ENCODE results near the gene CDC45. TPM values are rescaled to one million over a fixed set of nuclear protein-coding genes. Genes with fewer than 3 reads are reported as not detected.

The CDC45 gene
- total and polyA plus RNA-seq, 11 donors = 0.15 to 3.1 (median 0.32) TPM; not detected in 4

- peaks cover 0 to 6% (median 0%) of the 10 kb centered on the region in 9 donors for H3K36me3 ChIP-seq
- 65 to 75% (median 69%) methylated on average over 5 of the region's 5 CpGs for WGBS, 4 donors
- H3K27ac ChIP-seq = no peak overlapping the region
- no peak for DNase-seq
- no peak overlapping the region for H3K4me3 ChIP-seq
- no peak for TF ChIP-seq POLR2A (IDR thresholded peaks at IDR 0.05)
- peak in 11 of 12 donors; percentile 5 to 57 (median 37) for TF ChIP-seq CTCF (IDR thresholded peaks at IDR 0.05)
- intact Hi-C loops (cut with DNase I) = loop anchor here in 9 of 10 donors (1.0 to 10.0 kb wide), 6 partner anchors 132 to 219 kb away; partner anchors contain the start of gene SEPTIN5 (in 1 of the 9)
- no peaks in the 10 kb centered on the region for H3K9me3 ChIP-seq
- H3K4me1 ChIP-seq = no peaks in the 10 kb centered on the region
- ATAC-seq = peak in 1 of 4 donors; percentile 64
- no peaks in the 10 kb centered on the region for H3K27me3 ChIP-seq
These were observed 16.0 kb downstream of the CDC45 start for GRCh38 chr22:19495562-19496323.

GRCh38 chr22:19496324-19496630 lies 16.6 kb downstream of the CDC45 start:
- DNase-seq (no peak), ATAC-seq (no peak)
- Histone ChIP-seq H3K9me3 (no peaks in the 10 kb centered on the region), H3K27me3 (no peaks in the 10 kb centered on the region), H3K36me3 (peaks cover 0 to 6% (median 0%) of the 10 kb centered on the region in 9 donors), H3K4me1 (no peaks in the 10 kb centered on the region), H3K27ac (no peak overlapping the region), H3K4me3 (no peak overlapping the region)
- 95 to 98% (median 97%) methylated on average over 3 of the region's 3 CpGs for WGBS, 4 donors
- intact Hi-C loops (cut with DNase I) = loop anchor here in 9 of 10 donors (1.0 to 10.0 kb wide), 6 partner anchors 131 to 219 kb away; partner anchors contain the start of gene SEPTIN5 (in 1 of the 9)
- TF ChIP-seq CTCF (IDR thresholded peaks at IDR 0.05) = no peak
- TF ChIP-seq POLR2A (IDR thresholded peaks at IDR 0.05) = no peak

DNA sequence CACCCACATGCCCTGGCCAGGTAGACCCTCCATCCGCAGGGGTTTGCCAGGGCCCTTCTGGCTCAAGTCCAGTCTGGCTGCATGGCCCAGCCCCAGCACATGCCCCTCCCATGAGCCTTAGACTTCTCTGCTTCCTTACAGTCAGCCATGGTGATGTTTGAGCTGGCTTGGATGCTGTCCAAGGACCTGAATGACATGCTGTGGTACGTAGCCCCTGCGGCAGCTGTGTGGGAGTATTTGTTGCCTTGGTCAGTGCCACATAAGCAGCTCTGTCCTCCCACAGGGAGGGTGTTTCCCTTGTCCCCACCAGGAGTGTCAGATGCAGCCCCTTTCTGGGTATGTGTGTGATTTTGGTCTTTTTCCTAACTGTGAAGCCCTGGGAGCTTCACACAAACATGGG lies 17.5 kb downstream of the CDC45 start:
- ATAC-seq = peak in 1 of 4 donors; percentile 65

More for the DNA sequence above, 17.5 kb downstream of the CDC45 start:
- peak in 1 of 5 donors; percentile 47 for DNase-seq
- peaks cover 0 to 6% (median 0%) of the 10 kb centered on the region in 9 donors for H3K36me3 ChIP-seq
- H3K27me3 ChIP-seq = no peaks in the 10 kb centered on the region
- no peak overlapping the region for H3K27ac ChIP-seq
- H3K4me3 ChIP-seq = no peak overlapping the region
- TF ChIP-seq POLR2A (IDR thresholded peaks at IDR 0.05) (no peak), CTCF (IDR thresholded peaks at IDR 0.05) (no peak)
- H3K4me1 ChIP-seq = no peaks in the 10 kb centered on the region
- 35 to 46% (median 38%) methylated on average over 3 of the region's 3 CpGs for WGBS, 4 donors
- intact Hi-C loops (cut with DNase I) = loop anchor here in 8 of 10 donors (2.0 to 10.0 kb wide), 5 partner anchors 130 to 218 kb away; partner anchors contain the start of gene SEPTIN5 (in 1 of the 8)
- H3K9me3 ChIP-seq = no peaks in the 10 kb centered on the region
